Measurements from ENCODE around the gene DEFB131A. TPM values are rescaled to one million over a fixed set of nuclear protein-coding genes. Genes with fewer than 3 reads are reported as not detected.
"Not testable (repeated sequence)": the region's sequence is repeated elsewhere in the genome, so short reads cannot be mapped to it uniquely, and the experiment has no call there.

Gene DEFB131A
- total RNA-seq, 1 experiment from 2014 or later = not detected

GRCh38 chr4:9442355-9442754, 1.9 kb upstream of the DEFB131A start:
- not testable (repeated sequence) for H3K4me1 ChIP-seq (ENCODE audit: insufficient read depth, low read length); H3K4ac ChIP-seq (ENCODE audit: low read depth, low read length); H3K9me3 ChIP-seq (ENCODE audit: control insufficient read depth, low read depth, low read length); H3K56ac ChIP-seq (ENCODE audit: insufficient read length, low read depth, low read length); H3K23ac ChIP-seq (ENCODE audit: insufficient read length, low read depth, low read length); H3T11ph ChIP-seq (ENCODE audit: low read length); H4K20me1 ChIP-seq (ENCODE audit: control insufficient read depth, insufficient read depth, insufficient read length); H3K14ac ChIP-seq (ENCODE audit: insufficient read depth, low read length); H3K27ac ChIP-seq (ENCODE audit: insufficient read length, low read depth, low read length); H3K27me3 ChIP-seq (ENCODE audit: insufficient read depth, low read length); H2AK5ac ChIP-seq (ENCODE audit: insufficient read length, low read length); H2BK20ac ChIP-seq (ENCODE audit: low read depth, low read length, poor library complexity, severe bottlenecking); H3K27me3 Mint-ChIP-seq (ENCODE audit: low read depth); H3K27ac Mint-ChIP-seq; H3K9ac ChIP-seq (ENCODE audit: extremely low read depth, insufficient read length, low read length); H3K4me3 Mint-ChIP-seq; H2BK15ac ChIP-seq (ENCODE audit: low read depth, low read length); H3K79me2 ChIP-seq (ENCODE audit: insufficient read depth, low read length); H4K91ac ChIP-seq (ENCODE audit: insufficient read length, low read depth, low read length); H3K18ac ChIP-seq (ENCODE audit: insufficient read length, low read depth, low read length); H3K36me3 Mint-ChIP-seq (ENCODE audit: insufficient read depth in 1 of 3, low read depth in 3 of 3); DNase-seq; H4K5ac ChIP-seq (ENCODE audit: insufficient read length, low read depth, low read length); H3K4me1 Mint-ChIP-seq; H3K4me2 ChIP-seq (ENCODE audit: insufficient read depth, insufficient read length, low read length); H4K8ac ChIP-seq (replicated peaks; ENCODE audit: insufficient read length, low read depth, low read length); H3K79me1 ChIP-seq (ENCODE audit: insufficient read depth, low read depth, low read length, poor library complexity, severe bottlenecking); H2BK120ac ChIP-seq (ENCODE audit: low read depth, low read length, poor library complexity, severe bottlenecking); H2BK5ac ChIP-seq (ENCODE audit: insufficient read length, low read length); H2AFZ ChIP-seq (ENCODE audit: low read length); H3K23me2 ChIP-seq (ENCODE audit: insufficient read length, low read depth, low read length, poor library complexity, severe bottlenecking); H2BK12ac ChIP-seq (ENCODE audit: insufficient read length, low read depth, low read length)
- H3K9me3 Mint-ChIP-seq = peaks cover 30 to 52% of the 10 kb centered on the region in 2 experiments
- no CpG with 5 or more reads among the region's 4 CpGs for WGBS (ENCODE audit: extremely low coverage, insufficient read length, low lambda C conversion rate)

- not testable (repeated sequence) for H3K23me2 ChIP-seq (ENCODE audit: insufficient read length, low read depth, low read length, poor library complexity, severe bottlenecking); H4K20me1 ChIP-seq (ENCODE audit: control insufficient read depth, insufficient read depth, insufficient read length); H3K9ac ChIP-seq (ENCODE audit: extremely low read depth, insufficient read length, low read length); H3K23ac ChIP-seq (ENCODE audit: insufficient read length, low read depth, low read length); H3K27ac Mint-ChIP-seq; H3K9me3 ChIP-seq (ENCODE audit: control insufficient read depth, low read depth, low read length); H3K14ac ChIP-seq (ENCODE audit: insufficient read depth, low read length); H3K18ac ChIP-seq (ENCODE audit: insufficient read length, low read depth, low read length); H3K27me3 Mint-ChIP-seq (ENCODE audit: low read depth); H2AFZ ChIP-seq (ENCODE audit: low read length); H4K5ac ChIP-seq (ENCODE audit: insufficient read length, low read depth, low read length); H3K36me3 Mint-ChIP-seq (ENCODE audit: insufficient read depth in 1 of 3, low read depth in 3 of 3); H3K4me1 ChIP-seq (ENCODE audit: insufficient read depth, low read length); H3K4me3 Mint-ChIP-seq; H2BK15ac ChIP-seq (ENCODE audit: low read depth, low read length); H3K27me3 ChIP-seq (ENCODE audit: insufficient read depth, low read length); H2BK5ac ChIP-seq (ENCODE audit: insufficient read length, low read length); H2AK5ac ChIP-seq (ENCODE audit: insufficient read length, low read length); H3K4me2 ChIP-seq (ENCODE audit: insufficient read depth, insufficient read length, low read length); H3K79me2 ChIP-seq (ENCODE audit: insufficient read depth, low read length); H2BK120ac ChIP-seq (ENCODE audit: low read depth, low read length, poor library complexity, severe bottlenecking); H2BK20ac ChIP-seq (ENCODE audit: low read depth, low read length, poor library complexity, severe bottlenecking); H3K56ac ChIP-seq (ENCODE audit: insufficient read length, low read depth, low read length); H3K27ac ChIP-seq (ENCODE audit: insufficient read length, low read depth, low read length); H3K79me1 ChIP-seq (ENCODE audit: insufficient read depth, low read depth, low read length, poor library complexity, severe bottlenecking); DNase-seq; H4K8ac ChIP-seq (replicated peaks; ENCODE audit: insufficient read length, low read depth, low read length); H3T11ph ChIP-seq (ENCODE audit: low read length); H3K4ac ChIP-seq (ENCODE audit: low read depth, low read length); H2BK12ac ChIP-seq (ENCODE audit: insufficient read length, low read depth, low read length); H3K4me1 Mint-ChIP-seq; H4K91ac ChIP-seq (ENCODE audit: insufficient read length, low read depth, low read length)
- no CpG with 5 or more reads among the region's 6 CpGs for WGBS (ENCODE audit: extremely low coverage, insufficient read length, low lambda C conversion rate)
- H3K9me3 Mint-ChIP-seq = peaks cover 31 to 58% of the 10 kb centered on the region in 2 experiments
Measured at GRCh38 chr4:9444681-9445080, 467 bp downstream of the DEFB131A start.
